ENCODE results near the gene TADA2A.
A peak's percentile ranks its signal among the peaks of the same experiment; 100 is the strongest.
"Not testable (repeated sequence)": the region's sequence is repeated elsewhere in the genome, so short reads cannot be mapped to it uniquely, and the experiment has no call there.

Gene TADA2A

DNA sequence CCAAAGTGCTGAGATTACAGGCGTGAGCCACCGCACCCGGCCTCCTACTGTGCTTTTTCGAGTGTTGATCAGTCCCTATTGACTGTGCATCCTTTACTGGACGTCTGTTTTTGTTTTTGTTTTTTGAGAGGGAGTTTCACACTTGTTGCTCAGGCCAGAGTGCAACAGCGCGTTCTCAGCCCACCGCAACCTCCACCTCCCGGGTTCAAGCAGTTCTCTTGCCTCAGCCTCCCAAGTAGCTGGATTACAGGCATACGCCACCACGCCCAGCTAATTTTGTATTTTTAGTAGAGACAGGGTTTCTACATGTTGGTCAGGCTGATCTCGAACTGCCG, 1.4 kb downstream of the TADA2A start:
- POLR2A ChIA-PET: interaction anchor here (1.1 to 1.5 kb wide), 4 partner anchors 19 to 80 kb away, joined by 4 to 8 read pairs (median 6); no protein-coding TSS in a partner anchor
- H3K36me3 ChIP-seq (ENCODE audit: control insufficient read depth in 2 of 2, insufficient read depth in 1 of 2, low read length in 2 of 2): peaks cover 37 to 42% of the 10 kb centered on the region in 2 experiments; a peak in 2 of 3 replicates
- H3K4me3 ChIP-seq (ENCODE audit: low read depth, low read length); H3K4me1 ChIP-seq (ENCODE audit: control insufficient read depth, insufficient read depth, low read length); H3K9me3 ChIP-seq (ENCODE audit: control insufficient read depth, insufficient read depth, low read depth, low read length); H3K27ac ChIP-seq (ENCODE audit: extremely low read depth, low read depth, low read length): not testable (repeated sequence)
- CTCF ChIA-PET: interaction anchor here (0.9 to 2.9 kb wide), 3 partner anchors 12 to 39 kb away, joined by 3 to 14 read pairs (median 3); no protein-coding TSS in a partner anchor
- TF ChIP-seq ZNF121 (tag by site-specific recombination; IDR thresholded peaks at IDR 0.05): peak; percentile 48; the same call in 1 of the 2 replicates
- TF ChIP-seq SCRT1 (tag by site-specific recombination; IDR thresholded peaks at IDR 0.05; ENCODE audit: borderline replicate concordance): peak; percentile 83; the same call in 1 of the 2 replicates
- TF ChIP-seq SCRT2 (tag by site-specific recombination; IDR thresholded peaks at IDR 0.05): peak; percentile 95

DNA sequence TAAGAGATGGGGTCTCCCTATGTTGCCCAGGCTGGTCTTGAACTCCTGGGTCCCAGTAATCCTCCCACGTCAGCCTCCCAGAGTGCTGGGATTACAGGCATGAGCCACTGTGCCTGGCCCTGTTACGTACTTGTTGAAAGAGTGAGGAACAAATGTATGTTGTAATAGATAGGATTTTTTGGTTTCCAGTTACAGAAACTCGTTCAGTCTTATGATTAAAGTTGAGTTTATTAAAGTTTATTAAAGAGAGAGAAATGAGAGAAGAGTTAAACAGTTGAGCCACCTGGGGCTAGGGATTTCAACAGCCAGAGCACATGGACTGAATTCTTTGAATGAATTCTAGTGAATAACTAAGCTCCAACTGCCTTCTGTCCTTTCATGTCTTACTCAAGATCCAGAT, 3.7 kb downstream of the TADA2A start:
- Histone ChIP-seq H3K4me1 (ENCODE audit: control insufficient read depth, insufficient read depth, low read length) (no peaks in the 10 kb centered on the region; the same call in 1 of the 2 replicates), H3K27ac (ENCODE audit: extremely low read depth, low read depth, low read length) (no peak overlapping the region), H3K4me3 (ENCODE audit: low read depth, low read length) (no peak overlapping the region), H3K36me3 (ENCODE audit: control insufficient read depth in 2 of 2, insufficient read depth in 1 of 2, low read length in 2 of 2) (peaks cover 58 to 59% of the 10 kb centered on the region in 2 experiments), H3K9me3 (ENCODE audit: control insufficient read depth, insufficient read depth, low read depth, low read length) (no peaks in the 10 kb centered on the region)
- CTCF ChIA-PET: interaction anchor here (0.6 to 1.2 kb wide), 3 partner anchors 37 to 1820 kb away, joined by 3 to 6 read pairs (median 3); no protein-coding TSS in a partner anchor
- POLR2A ChIA-PET: interaction anchor here (0.6 to 0.8 kb wide), 2 partner anchors 13 to 19 kb away, joined by 3 to 4 read pairs; no protein-coding TSS in a partner anchor
- TF ChIP-seq, protein P1, sequence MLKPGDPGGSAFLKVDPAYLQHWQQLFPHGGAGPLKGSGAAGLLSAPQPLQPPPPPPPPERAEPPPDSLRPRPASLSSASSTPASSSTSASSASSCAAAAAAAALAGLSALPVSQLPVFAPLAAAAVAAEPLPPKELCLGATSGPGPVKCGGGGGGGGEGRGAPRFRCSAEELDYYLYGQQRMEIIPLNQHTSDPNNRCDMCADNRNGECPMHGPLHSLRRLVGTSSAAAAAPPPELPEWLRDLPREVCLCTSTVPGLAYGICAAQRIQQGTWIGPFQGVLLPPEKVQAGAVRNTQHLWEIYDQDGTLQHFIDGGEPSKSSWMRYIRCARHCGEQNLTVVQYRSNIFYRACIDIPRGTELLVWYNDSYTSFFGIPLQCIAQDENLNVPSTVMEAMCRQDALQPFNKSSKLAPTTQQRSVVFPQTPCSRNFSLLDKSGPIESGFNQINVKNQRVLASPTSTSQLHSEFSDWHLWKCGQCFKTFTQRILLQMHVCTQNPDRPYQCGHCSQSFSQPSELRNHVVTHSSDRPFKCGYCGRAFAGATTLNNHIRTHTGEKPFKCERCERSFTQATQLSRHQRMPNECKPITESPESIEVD (tag by site-specific recombination; IDR thresholded peaks at IDR 0.05): peak; percentile 61
- no peak for TF ChIP-seq ZNF121 (tag by site-specific recombination; IDR thresholded peaks at IDR 0.05)
- no peak for TF ChIP-seq ZNF155 (tag by site-specific recombination; IDR thresholded peaks at IDR 0.05)
- TF ChIP-seq, protein P2, sequence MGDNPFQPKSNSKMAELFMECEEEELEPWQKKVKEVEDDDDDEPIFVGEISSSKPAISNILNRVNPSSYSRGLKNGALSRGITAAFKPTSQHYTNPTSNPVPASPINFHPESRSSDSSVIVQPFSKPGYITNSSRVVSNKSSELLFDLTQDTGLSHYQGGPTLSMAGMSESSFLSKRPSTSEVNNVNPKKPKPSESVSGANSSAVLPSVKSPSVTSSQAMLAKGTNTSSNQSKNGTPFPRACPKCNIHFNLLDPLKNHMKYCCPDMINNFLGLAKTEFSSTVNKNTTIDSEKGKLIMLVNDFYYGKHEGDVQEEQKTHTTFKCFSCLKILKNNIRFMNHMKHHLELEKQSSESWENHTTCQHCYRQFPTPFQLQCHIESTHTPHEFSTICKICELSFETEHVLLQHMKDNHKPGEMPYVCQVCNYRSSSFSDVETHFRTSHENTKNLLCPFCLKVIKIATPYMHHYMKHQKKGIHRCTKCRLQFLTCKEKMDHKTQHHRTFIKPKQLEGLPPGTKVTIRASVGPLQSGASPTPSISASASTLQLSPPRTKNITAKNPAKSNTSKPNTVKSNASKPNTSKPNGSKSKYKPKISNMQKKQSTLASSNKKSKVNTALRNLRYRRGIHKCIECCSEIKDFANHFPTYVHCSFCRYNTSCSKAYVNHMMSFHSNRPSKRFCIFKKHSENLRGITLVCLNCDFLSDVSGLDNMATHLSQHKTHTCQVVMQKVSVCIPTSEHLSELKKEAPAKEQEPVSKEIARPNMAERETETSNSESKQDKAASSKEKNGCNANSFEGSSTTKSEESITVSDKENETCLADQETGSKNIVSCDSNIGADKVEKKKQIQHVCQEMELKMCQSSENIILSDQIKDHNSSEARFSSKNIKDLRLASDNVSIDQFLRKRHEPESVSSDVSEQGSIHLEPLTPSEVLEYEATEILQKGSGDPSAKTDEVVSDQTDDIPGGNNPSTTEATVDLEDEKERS (tag by site-specific recombination; IDR thresholded peaks at IDR 0.05): no peak

DNA sequence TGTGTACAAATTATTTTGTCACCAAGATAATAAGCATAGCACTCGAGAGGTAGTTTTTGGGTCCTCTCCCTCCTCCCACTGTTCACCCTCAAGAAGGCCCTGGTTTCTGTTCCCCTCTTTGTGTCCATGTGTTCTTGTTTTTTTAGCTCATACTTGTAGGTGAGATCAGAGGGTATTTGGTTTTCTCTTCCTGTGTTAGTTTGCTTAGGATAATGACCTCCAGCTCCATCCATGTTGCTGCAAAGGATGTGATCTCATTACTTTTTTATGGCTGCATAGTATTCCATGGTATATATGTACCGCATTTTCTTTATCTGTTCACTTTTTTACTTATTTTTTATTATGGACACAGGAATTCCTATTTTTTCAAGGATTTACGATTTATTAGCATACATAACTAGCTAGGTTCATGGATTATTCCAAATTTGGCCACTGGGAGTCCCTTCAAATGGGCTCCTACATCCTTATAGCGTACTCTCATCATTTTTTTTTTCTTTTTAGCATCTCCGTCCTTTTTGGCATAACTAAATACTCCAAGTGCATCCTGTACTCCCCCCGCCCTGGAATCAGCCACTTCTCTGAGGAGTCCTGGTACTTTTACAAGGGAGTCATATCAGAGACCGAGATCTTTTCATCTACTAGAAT, 7.3 kb downstream of the TADA2A start:
- ChIA-PET CTCF (interaction anchor here (0.6 to 1.2 kb wide), 4 partner anchors 13 to 102 kb away, joined by 3 to 4 read pairs (median 3); no protein-coding TSS in a partner anchor), POLR2A (interaction anchor here (0.7 kb wide), 1 partner anchor 84 kb away, joined by 8 read pairs; no protein-coding TSS in a partner anchor)
- H3K36me3 ChIP-seq (ENCODE audit: control insufficient read depth in 2 of 2, insufficient read depth in 1 of 2, low read length in 2 of 2): peaks cover 77 to 93% of the 10 kb centered on the region in 2 experiments
- no peaks in the 10 kb centered on the region for H3K4me1 ChIP-seq (ENCODE audit: control insufficient read depth, insufficient read depth, low read length)
- no peak overlapping the region for H3K4me3 ChIP-seq (ENCODE audit: low read depth, low read length)
- no peaks in the 10 kb centered on the region for H3K9me3 ChIP-seq (ENCODE audit: control insufficient read depth, insufficient read depth, low read depth, low read length)
- no peak overlapping the region for H3K27ac ChIP-seq (ENCODE audit: extremely low read depth, low read depth, low read length)
- TF ChIP-seq ZNF664 (tag by site-specific recombination; IDR thresholded peaks at IDR 0.05) (no peak), ZNF146 (tag by site-specific recombination; IDR thresholded peaks at IDR 0.05) (peak; percentile 99), ZNF830 (tag by site-specific recombination; IDR thresholded peaks at IDR 0.05; ENCODE audit: low read depth) (no peak), ZNF423 (tag by site-specific recombination; IDR thresholded peaks at IDR 0.05) (no peak), ZNF132 (tag by site-specific recombination; IDR thresholded peaks at IDR 0.05; ENCODE audit: borderline replicate concordance) (no peak), GFI1B (tag by site-specific recombination; IDR thresholded peaks at IDR 0.05) (no peak)
- TF ChIP-seq, protein P3, sequence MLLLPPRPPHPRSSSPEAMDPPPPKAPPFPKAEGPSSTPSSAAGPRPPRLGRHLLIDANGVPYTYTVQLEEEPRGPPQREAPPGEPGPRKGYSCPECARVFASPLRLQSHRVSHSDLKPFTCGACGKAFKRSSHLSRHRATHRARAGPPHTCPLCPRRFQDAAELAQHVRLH (tag by site-specific recombination; IDR thresholded peaks at IDR 0.05): peak; percentile 82
- TF ChIP-seq, protein P4, sequence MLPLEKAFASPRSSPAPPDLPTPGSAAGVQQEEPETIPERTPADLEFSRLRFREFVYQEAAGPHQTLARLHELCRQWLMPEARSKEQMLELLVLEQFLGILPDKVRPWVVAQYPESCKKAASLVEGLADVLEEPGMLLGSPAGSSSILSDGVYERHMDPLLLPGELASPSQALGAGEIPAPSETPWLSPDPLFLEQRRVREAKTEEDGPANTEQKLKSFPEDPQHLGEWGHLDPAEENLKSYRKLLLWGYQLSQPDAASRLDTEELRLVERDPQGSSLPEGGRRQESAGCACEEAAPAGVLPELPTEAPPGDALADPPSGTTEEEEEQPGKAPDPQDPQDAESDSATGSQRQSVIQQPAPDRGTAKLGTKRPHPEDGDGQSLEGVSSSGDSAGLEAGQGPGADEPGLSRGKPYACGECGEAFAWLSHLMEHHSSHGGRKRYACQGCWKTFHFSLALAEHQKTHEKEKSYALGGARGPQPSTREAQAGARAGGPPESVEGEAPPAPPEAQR (tag by site-specific recombination; IDR thresholded peaks at IDR 0.05): no peak
- TF ChIP-seq, protein P5, sequence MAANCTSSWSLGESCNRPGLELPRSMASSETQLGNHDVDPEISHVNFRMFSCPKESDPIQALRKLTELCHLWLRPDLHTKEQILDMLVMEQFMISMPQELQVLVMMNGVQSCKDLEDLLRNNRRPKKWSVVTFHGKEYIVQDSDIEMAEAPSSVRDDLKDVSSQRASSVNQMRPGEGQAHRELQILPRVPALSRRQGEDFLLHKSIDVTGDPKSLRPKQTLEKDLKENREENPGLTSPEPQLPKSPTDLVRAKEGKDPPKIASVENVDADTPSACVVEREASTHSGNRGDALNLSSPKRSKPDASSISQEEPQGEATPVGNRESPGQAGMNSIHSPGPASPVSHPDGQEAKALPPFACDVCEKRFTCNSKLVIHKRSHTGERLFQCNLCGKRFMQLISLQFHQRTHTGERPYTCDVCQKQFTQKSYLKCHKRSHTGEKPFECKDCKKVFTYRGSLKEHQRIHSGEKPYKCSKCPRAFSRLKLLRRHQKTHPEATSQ (tag by site-specific recombination; IDR thresholded peaks at IDR 0.05): no peak
- TF ChIP-seq, protein P6, sequence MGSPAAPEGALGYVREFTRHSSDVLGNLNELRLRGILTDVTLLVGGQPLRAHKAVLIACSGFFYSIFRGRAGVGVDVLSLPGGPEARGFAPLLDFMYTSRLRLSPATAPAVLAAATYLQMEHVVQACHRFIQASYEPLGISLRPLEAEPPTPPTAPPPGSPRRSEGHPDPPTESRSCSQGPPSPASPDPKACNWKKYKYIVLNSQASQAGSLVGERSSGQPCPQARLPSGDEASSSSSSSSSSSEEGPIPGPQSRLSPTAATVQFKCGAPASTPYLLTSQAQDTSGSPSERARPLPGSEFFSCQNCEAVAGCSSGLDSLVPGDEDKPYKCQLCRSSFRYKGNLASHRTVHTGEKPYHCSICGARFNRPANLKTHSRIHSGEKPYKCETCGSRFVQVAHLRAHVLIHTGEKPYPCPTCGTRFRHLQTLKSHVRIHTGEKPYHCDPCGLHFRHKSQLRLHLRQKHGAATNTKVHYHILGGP (tag by site-specific recombination; IDR thresholded peaks at IDR 0.05): no peak

All from HEK293 (cell line).